DOHH2 (cell line): ENCODE results near the gene FGGY.

Experiments used
- CTCF ChIP-seq: fragments of 200-600 bp; sonication (generic); IDR thresholded peaks from one replicate; pipeline ENCODE4 v1.5.1; 2014; ENCODE audit warnings: antibody characterized with exemption, mild to moderate bottlenecking, low read depth, low read length; ENCODE audit not compliant: poor library complexity, severe bottlenecking
- EZH2phosphoT487 ChIP-seq: fragments of 200-600 bp; sonication (generic); IDR thresholded peaks from 2 replicates; pipeline ENCODE4 v1.6.1; 2017; ENCODE audit warnings: borderline replicate concordance, mild to moderate bottlenecking, antibody characterized with exemption, low read length, moderate library complexity, mixed read lengths

DNA sequence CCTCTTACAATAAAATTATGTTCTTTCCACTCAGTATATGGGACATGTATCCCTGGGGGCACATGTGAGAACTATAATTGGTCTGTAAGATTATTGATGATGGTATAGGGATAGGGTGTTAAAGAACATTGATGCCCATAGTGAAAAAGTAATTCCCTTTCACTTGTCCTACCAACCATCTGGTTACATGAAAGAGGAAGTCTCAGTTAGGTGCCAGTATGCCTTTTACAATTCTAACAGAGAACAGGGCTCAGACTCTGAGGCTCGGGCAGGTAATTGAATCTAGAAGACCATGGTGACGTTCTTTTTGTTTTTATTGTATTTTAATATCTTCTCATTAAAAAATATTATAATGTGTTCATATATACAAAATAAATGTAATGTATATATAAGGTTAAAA, 113.6 kb downstream of the FGGY start:
- TF ChIP-seq CTCF (no peak), EZH2phosphoT487 (no peak)
